Panc1 (cell line): ENCODE data around the gene OPN3.

Source experiments
- POLR2AphosphoS5 ChIP-seq: IDR thresholded peaks from 2 replicates; pipeline ENCODE4 v1.6.1; 2012; ENCODE audit warnings: mild to moderate bottlenecking, low read depth, low read length, moderate library complexity
- TF ChIP-seq, protein P1 (sequence below), 2 experiments: IDR thresholded peaks; 2 replicates each; pipeline ENCODE4 v1.6.1; 2011 to 2012; ENCODE audit warnings: low read depth in 2 of 2, control low read depth in 1 of 2, low read length in 1 of 2, mild to moderate bottlenecking in 1 of 2, moderate library complexity in 1 of 2; ENCODE audit not compliant: insufficient read depth in 1 of 2
- TF ChIP-seq, protein P2 (sequence below): fragments of 450-650 bp; IDR thresholded peaks from 2 replicates; pipeline ENCODE4 v1.5.1; 2017; ENCODE audit warnings: mild to moderate bottlenecking

GRCh38 chr1:241679961-241680360, 39.8 kb upstream of the OPN3 start:
- TF ChIP-seq, protein P1, sequence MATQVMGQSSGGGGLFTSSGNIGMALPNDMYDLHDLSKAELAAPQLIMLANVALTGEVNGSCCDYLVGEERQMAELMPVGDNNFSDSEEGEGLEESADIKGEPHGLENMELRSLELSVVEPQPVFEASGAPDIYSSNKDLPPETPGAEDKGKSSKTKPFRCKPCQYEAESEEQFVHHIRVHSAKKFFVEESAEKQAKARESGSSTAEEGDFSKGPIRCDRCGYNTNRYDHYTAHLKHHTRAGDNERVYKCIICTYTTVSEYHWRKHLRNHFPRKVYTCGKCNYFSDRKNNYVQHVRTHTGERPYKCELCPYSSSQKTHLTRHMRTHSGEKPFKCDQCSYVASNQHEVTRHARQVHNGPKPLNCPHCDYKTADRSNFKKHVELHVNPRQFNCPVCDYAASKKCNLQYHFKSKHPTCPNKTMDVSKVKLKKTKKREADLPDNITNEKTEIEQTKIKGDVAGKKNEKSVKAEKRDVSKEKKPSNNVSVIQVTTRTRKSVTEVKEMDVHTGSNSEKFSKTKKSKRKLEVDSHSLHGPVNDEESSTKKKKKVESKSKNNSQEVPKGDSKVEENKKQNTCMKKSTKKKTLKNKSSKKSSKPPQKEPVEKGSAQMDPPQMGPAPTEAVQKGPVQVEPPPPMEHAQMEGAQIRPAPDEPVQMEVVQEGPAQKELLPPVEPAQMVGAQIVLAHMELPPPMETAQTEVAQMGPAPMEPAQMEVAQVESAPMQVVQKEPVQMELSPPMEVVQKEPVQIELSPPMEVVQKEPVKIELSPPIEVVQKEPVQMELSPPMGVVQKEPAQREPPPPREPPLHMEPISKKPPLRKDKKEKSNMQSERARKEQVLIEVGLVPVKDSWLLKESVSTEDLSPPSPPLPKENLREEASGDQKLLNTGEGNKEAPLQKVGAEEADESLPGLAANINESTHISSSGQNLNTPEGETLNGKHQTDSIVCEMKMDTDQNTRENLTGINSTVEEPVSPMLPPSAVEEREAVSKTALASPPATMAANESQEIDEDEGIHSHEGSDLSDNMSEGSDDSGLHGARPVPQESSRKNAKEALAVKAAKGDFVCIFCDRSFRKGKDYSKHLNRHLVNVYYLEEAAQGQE (IDR thresholded peaks at IDR 0.05; ENCODE audit: insufficient read depth in 1 of 2, low read depth in 2 of 2, low read length in 1 of 2), result no peak
- TF ChIP-seq POLR2AphosphoS5, result no peak
- TF ChIP-seq, protein P2, sequence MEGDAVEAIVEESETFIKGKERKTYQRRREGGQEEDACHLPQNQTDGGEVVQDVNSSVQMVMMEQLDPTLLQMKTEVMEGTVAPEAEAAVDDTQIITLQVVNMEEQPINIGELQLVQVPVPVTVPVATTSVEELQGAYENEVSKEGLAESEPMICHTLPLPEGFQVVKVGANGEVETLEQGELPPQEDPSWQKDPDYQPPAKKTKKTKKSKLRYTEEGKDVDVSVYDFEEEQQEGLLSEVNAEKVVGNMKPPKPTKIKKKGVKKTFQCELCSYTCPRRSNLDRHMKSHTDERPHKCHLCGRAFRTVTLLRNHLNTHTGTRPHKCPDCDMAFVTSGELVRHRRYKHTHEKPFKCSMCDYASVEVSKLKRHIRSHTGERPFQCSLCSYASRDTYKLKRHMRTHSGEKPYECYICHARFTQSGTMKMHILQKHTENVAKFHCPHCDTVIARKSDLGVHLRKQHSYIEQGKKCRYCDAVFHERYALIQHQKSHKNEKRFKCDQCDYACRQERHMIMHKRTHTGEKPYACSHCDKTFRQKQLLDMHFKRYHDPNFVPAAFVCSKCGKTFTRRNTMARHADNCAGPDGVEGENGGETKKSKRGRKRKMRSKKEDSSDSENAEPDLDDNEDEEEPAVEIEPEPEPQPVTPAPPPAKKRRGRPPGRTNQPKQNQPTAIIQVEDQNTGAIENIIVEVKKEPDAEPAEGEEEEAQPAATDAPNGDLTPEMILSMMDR, result no peak
